Ovary (tissue), 9 donors: Measurements from ENCODE around the gene NAPSA. TPM values are rescaled to one million over a fixed set of nuclear protein-coding genes. Genes with fewer than 3 reads are reported as not detected.

Source experiments
- DNase-seq, 5 donors: peaks; one replicate each; pipeline ENCODE4 v3.0.0-alpha.2; 2019 to 2020
- H3K27ac ChIP-seq, 2 donors: fragments of 200-600 bp; one replicate each; pipeline versions ENCODE4 v1.5.1 to v1.8.0; 2019 to 2022
- H3K27me3 ChIP-seq: fragments of 200-600 bp; one replicate; pipeline ENCODE4 v1.8.0; 2022
- H3K36me3 ChIP-seq: fragments of 200-600 bp; sonication (generic); one replicate; pipeline ENCODE4 v1.5.1; 2019
- H3K4me1 ChIP-seq: one replicate; pipeline ENCODE4 v1.8.1; 2013; ENCODE audit warnings: mild to moderate bottlenecking, moderate library complexity; ENCODE audit not compliant: insufficient read depth
- H3K4me3 ChIP-seq: fragments of 200-600 bp; sonication (generic); one replicate; pipeline ENCODE4 v1.5.1; 2017
- H3K9me3 ChIP-seq, 2 donors: fragments of 200-600 bp in 1 of 2; sonication (generic) in 1 of 2; one replicate each; pipeline versions ENCODE4 v1.5.1 to v1.8.1; 2013 to 2019; ENCODE audit warnings: mild to moderate bottlenecking in 1 of 2, moderate library complexity in 1 of 2
- CTCF ChIP-seq, 3 donors: fragments of 450-650 bp in 2 of 3; fragments of 200-600 bp in 1 of 3; IDR thresholded peaks; one replicate each; pipeline versions ENCODE4 v1.5.1 to v1.8.0; 2016 to 2022; ENCODE audit warnings: antibody characterized with exemption in 3 of 3, mild to moderate bottlenecking in 1 of 3
- EP300 ChIP-seq: sonication (generic); formaldehyde crosslinking; IDR thresholded peaks from one replicate; pipeline ENCODE4 v1.6.1; 2017; ENCODE audit warnings: antibody characterized with exemption
- POLR2A ChIP-seq: fragments of 450-650 bp; IDR thresholded peaks from one replicate; pipeline ENCODE4 v1.6.1; 2017; ENCODE audit warnings: antibody characterized with exemption, mild to moderate bottlenecking, moderate library complexity
- WGBS, 3 donors: extraction: QIAGEN DNeasy Blood & Tissue Kit in 1 of 3; methylation state at CpG; one replicate each; pipeline versions ENCODE4 v1.1.5 to v1.1.7; 2013 to 2017; 5-methylcytosine and 5-hydroxymethylcytosine counted together
- intact Hi-C, 4 donors: fragments of 100-400 bp; cut with DNase I; formaldehyde crosslinking; loops; one replicate each; pipeline versions ENCODE4 v1.11.0 to v1.15.1; 2022 to 2023
- polyA plus RNA-seq, 2 donors: library from polyadenylated mRNA; stranded (reverse); fragments of 200-250 nt in 1 of 2; fragments of 350-450 nt in 1 of 2; fragmentation: Illumina TruSeq in 1 of 2; extraction: RNeasy Lipid Tissue Mini Kit (QIAGEN cat#74804) in 1 of 2; gene quantifications; one replicate each; pipeline ENCODE4 v1.2.3, GENCODE V29; 2013 to 2014
- total RNA-seq, 7 donors: library from RNA; depleted of rRNA in 2 of 7; stranded (reverse); fragments of >200 nt in 2 of 7; fragmentation: NEBNext Ultra II Directional in 3 of 7; extraction: Animal tissue kit (Norgen Biotek cat#: 25700) in 3 of 7; gene quantifications; one replicate each; pipeline versions ENCODE4 v1.1.0 to v1.2.4, GENCODE V29; 2016 to 2023
- donor health status: DM: no; HTN: no; CAD: no; lungs with moderate emphysema.
- donor health status: DM: no; HTN: no; CAD: no.
- donor health status: Bipolar disorder and iron deficiency.
- donor health status: DM: yes; HTN: yes; CAD: no.
- donor health status: DM: no; HTN: no; CAD: no.
- donor health status: DM: yes; HTN: yes; CAD: no.

Gene NAPSA
- total and polyA plus RNA-seq, 9 donors = 0.40 to 2.7 (median 0.97) TPM

- Histone ChIP-seq H3K27ac (peak overlapping the region in 1 of 2 donors; percentile 44), H3K9me3 (no peaks in the 10 kb centered on the region), H3K4me3 (peak overlapping the region; percentile 46), H3K27me3 (no peaks in the 10 kb centered on the region), H3K4me1 (no peaks in the 10 kb centered on the region), H3K36me3 (no peaks in the 10 kb centered on the region)
- peak; percentile 78 to 89 (median 87) for DNase-seq
- intact Hi-C loops = loop anchor here in 3 of 4 donors (2.0 to 10.0 kb wide), 6 partner anchors 46 to 408 kb away; partner anchors contain the start of genes CLEC11A (in 1 of the 3) and SPIB (in 1 of the 3)
- 5 to 9% (median 9%) methylated on average over 34 of the region's 34 CpGs for WGBS, 3 donors
- TF ChIP-seq CTCF (IDR thresholded peaks at IDR 0.05) (peak; percentile 72 to 87 (median 74)), POLR2A (no peak)
These were observed 3.5 kb upstream of the NAPSA start for GRCh38 chr19:50368649-50369570.

- DNase-seq = no peak
- Histone ChIP-seq H3K4me1 (peaks cover under 1% of the 10 kb centered on the region), H3K4me3 (no peak overlapping the region), H3K27me3 (no peaks in the 10 kb centered on the region), H3K9me3 (no peaks in the 10 kb centered on the region), H3K36me3 (no peaks in the 10 kb centered on the region), H3K27ac (no peak overlapping the region)
- no peak for TF ChIP-seq EP300
- no peak for TF ChIP-seq CTCF (IDR thresholded peaks at IDR 0.05)
- no peak for TF ChIP-seq POLR2A
- intact Hi-C loops = loop anchor here (5.0 to 10.0 kb wide), 5 partner anchors 52 to 419 kb away; partner anchors contain the start of genes CLEC11A (in 1 of the 4) and SPIB (in 1 of the 4)
- 66 to 69% (median 69%) methylated on average over 11 of the region's 11 CpGs for WGBS, 3 donors
These were observed 2.6 kb downstream of the NAPSA start for GRCh38 chr19:50362656-50363424.

- Histone ChIP-seq H3K27me3 (no peaks in the 10 kb centered on the region), H3K4me3 (no peak overlapping the region), H3K36me3 (no peaks in the 10 kb centered on the region), H3K4me1 (peaks cover 2% of the 10 kb centered on the region), H3K27ac (no peak overlapping the region), H3K9me3 (no peaks in the 10 kb centered on the region)
- intact Hi-C loops = loop anchor here (5.0 to 10.0 kb wide), 5 partner anchors 53 to 420 kb away; partner anchors contain the start of genes CLEC11A (in 1 of the 4) and SPIB (in 1 of the 4)
- no peak for DNase-seq
- TF ChIP-seq EP300 (no peak), CTCF (IDR thresholded peaks at IDR 0.05) (no peak), POLR2A (no peak)
- WGBS, 3 donors = 82 to 85% (median 83%) methylated on average over 7 of the region's 7 CpGs
These were observed 3.4 kb downstream of the NAPSA start for GRCh38 chr19:50362030-50362412.

GRCh38 chr19:50361290-50362029 is 4.0 kb downstream of the NAPSA start:
- Histone ChIP-seq H3K36me3 (no peaks in the 10 kb centered on the region), H3K27ac (no peak overlapping the region), H3K4me3 (no peak overlapping the region), H3K4me1 (peaks cover 2% of the 10 kb centered on the region), H3K9me3 (no peaks in the 10 kb centered on the region), H3K27me3 (no peaks in the 10 kb centered on the region)
- DNase-seq = no peak
- no peak for TF ChIP-seq POLR2A
- TF ChIP-seq CTCF (IDR thresholded peaks at IDR 0.05) = no peak
- TF ChIP-seq EP300 = no peak
- WGBS, 3 donors = 82 to 89% (median 87%) methylated on average over 7 of the region's 7 CpGs
- intact Hi-C loops = loop anchor here (5.0 to 10.0 kb wide), 5 partner anchors 53 to 421 kb away; partner anchors contain the start of genes CLEC11A (in 1 of the 4) and SPIB (in 1 of the 4)
